Central memory CD4-positive, alpha-beta T cell (primary cell): ENCODE measurements around the gene RARS2.
"Not testable (repeated sequence)": the region's sequence is repeated elsewhere in the genome, so short reads cannot be mapped to it uniquely, and the experiment has no call there.

ENCODE experiments used
- DNase-seq: peaks from one replicate; pipeline ENCODE4 v3.0.0; 2022

Gene RARS2

DNA sequence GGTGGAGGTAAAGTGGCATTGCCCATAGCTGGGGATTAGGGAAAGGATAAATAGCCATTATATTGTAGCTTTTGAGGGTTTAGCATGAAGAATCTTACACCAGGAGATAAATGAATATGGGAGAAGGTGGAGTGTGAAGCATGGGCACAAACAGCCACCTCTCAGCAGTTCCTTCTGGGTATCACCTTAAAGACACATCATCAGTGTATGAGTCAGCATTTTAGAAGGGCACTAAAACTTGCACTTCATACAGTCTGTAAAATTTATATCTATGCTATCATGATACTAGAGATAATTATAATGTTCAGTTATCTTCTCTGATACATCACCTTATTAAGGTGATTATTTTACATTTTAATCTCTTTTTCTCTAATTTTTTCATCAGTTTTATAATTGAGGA, 91.7 kb downstream of the RARS2 start:
- DNase-seq: no peak

DNA sequence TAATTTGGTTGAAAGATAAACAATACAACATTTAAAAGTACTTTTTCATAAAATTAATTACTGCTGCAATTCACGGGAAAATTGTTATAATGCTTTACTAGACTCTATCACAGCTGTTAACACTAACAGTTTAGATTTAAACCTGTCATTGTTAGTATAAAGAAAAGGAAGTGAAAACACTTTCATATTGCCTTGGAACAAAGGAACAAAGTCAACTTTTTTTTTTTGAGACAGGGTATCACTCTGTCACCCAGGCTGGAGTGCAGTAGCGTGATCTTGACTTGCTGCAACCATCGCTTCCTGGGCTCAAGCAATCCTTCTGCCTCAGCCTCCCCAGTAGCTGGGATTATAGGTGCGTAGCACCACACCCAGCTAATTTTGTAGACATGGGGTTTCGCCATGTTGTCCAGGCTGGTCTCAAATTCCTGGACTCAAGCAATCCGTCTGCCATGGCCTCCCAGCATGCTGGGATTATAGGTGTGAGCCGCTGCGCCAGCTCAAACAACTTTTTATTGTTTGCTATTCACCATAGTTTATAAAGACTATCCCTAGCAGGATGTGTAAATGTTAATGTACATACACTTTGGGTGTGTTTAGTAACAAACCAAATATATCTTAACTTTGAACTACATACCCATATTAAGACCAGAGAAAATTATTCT, 94.9 kb downstream of the RARS2 start:
- no peak for DNase-seq

DNA sequence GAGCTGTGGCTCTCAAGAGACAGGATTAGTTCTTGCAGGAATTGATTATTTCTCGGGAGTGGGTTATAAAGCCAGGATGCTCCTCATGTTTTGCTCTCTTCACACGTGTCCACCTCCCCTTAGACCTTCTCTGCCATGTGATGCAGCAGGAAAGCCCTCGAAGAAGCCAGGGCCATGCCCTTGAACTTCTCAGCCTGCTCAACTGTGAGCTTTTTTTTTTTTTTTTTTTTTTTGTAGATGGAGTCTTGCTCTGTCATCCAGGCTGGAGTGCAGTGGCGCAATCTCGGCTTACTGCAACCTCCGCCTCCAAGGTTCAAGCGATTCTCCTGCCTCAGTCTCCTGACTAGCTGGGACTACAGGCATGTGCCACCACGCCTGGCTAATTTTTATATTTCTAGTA, 100.5 kb downstream of the RARS2 start:
- DNase-seq: not testable (repeated sequence)

DNA sequence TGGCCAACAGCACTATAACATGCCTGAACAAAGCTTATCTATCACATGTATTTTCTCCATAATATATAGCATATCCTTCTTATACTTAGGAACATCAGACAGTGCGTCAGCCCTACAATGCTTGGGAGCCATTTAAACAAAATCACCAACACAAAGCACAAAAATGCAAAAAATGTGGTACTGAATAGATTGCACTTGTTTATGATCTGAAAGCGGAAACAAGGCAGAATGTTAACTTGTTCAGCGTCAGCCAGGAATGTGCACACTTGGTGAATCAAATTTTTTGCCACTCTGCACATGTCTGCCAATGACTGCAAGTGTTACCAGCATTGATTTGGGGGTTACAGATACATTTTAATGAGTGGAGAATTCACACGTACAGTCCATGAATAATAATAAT, 102.2 kb downstream of the RARS2 start:
- no peak for DNase-seq

DNA sequence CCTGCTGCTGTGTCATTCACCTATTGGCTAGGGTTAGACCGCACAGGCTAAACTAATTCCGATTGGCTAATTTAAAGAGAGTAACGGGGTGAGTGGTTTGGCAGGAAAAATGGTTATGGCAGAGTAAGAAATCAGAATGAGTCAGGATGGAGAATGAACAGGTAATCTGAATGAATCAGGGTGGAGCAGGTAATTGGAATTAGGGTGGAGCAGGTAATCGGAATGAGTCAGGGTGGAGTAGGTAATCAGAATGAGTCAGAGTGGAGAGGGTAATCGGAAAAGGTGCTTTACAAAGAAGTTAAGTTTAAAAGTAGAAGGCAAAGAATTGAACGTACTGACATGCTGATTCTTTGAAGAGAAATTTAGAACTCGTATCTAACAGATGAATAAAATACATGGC, 105.3 kb downstream of the RARS2 start:
- DNase-seq: no peak

DNA sequence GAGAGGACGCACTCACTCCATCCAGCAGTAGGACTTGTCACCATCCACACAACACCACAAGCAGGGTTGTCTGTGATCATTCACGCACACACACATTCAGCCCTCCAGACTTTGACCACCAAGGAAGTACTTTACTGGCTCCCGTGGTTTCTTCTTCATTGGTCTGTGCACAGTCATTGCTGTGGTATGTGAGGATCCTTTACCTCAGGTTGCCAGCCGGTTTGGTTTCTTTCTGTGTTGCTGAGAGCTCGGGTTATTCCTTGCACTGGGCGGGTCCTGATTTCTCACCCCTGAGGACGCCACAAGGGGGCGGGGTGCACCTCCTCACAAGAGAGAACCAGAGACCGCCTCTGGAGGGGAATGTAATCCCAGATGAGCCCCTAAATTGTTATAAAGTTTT, 105.9 kb downstream of the RARS2 start:
- no peak for DNase-seq

DNA sequence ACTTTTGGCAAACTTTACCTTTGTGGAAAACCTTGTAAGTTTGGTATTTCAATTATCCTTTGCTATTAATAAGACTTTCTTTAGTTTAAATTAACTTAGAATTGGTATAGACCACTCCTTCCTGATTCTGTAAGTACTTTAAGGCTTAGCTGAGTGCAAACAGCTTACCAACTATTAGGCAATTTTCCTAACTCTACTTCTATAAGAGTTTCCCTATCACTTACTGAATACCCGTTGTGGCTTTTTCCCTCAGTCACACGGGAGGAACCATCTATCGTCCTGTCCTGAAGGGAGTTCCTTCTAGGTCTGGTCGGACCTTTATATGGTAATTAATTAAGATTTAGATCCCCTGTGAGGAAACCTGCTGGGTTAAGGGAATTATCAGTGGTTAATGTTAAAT, 107.4 kb downstream of the RARS2 start:
- no peak for DNase-seq

DNA sequence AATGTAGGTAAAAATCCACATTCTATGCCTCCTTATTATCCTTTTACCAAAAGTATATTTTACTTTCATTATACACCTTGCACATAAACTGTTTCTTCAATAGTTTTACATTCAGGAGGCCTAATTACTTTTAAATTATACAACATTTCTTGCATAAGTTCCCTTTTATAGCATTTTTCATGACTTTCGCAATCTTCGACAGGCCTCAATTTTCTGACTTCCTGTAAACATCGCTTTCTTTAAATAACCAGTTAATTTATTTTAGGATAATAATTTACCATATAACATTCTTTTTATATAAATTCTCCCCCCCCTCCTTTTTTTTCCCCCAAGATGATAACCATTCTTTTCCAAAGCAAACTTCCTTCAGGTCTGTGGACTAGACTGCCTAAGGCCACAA, 107.9 kb downstream of the RARS2 start:
- DNase-seq: no peak

DNA sequence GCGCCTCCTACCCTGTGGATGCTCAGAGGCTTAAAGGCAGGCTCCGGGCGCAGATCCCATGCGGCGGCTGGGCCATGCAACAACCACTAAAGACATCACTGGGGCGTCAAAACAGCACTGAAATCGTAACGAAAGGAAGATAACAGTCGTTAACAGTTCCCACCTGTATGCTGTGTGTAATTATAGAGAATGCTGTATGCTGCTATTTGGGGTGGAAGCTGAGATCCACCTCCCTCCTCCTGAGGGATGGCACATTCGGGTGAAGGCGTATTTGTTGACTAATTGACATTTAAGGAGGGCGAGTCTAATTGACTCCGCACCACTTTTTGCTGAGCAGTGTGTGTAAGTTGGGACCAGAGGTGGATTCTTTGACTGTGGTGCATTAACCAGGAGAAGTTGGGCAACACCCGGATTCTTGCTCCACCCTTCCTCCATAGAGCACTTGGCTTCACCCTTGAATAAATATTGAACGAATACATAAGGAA, 116.3 kb downstream of the RARS2 start:
- DNase-seq: peak; percentile 57

DNA sequence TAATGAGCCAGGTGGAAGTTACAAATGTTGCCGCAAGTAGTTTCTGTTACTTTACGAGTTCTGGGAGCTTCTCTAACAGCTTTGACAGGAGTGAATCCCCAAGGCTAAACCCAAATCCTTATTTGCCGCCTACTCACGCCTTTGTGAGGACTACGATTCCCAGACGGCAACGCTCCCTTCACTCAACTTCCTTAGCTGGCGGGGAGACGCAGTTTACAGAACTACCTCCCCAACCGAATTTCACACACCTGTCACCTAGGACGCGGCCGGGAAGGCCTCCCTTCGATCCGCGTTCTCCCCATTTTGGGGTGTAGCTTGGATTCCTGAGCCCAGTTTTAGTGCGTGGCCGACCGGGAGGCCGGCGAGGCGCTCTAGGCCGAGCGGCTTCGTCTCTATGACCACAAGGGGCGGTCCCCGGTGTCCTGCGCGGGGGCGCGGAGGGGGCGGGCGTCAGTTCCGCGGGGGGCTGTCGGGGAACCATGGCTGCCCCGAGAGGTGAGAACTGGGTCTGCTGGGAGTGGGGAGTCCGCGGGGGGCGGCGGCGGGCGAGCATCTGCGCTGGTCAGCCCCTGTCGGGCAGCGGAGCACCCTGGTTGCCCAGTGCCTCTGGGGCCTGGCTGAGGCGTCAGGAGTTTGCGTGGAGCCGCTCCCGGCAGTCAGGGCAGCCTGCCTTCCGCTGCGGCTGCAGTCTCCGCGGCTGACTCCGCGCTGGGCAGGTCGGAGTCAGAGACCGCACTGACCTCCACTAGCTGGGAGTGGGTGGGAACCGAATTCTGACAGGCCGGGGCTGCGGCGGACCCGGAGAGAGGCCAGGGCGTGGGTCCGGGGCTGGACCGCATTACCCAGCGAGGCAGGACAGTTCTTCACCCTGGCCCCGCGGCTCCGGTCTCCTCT, 117.0 kb downstream of the RARS2 start, which contains the start of gene SLC35A1:
Gene SLC35A1 (plus strand): TSS at position 450 of the 894 bp plus-strand sequence. CDS start 30 bp downstream, at position 480.
- DNase-seq: peak; percentile 81

DNA sequence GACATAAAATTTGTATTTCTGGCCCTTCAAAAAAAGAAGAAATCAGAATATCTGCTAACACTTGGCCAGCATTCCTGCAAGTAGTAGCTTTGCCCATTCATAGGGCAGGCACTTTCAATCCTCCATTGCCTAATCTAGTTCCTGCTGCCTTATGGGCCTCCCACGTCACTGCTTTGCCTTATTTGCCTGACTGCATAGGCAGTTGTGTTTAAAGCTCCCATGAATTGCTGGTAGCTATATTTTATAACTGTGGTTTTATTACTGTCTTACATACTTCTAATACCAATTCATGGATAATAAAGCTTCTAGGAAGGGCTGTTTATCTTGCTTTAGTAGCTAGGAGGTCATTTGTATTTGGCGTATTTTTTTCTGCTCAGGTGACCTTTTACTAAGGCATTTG, 124.7 kb downstream of the RARS2 start:
- no peak for DNase-seq
